Endodermal cell (in vitro differentiated cells): ENCODE data around the gene APBA2. TPM values are rescaled to one million over a fixed set of nuclear protein-coding genes. Genes with fewer than 3 reads are reported as not detected.

Experiments used
- DNase-seq: peaks from one replicate; pipeline ENCODE4 v3.0.0-alpha.2; 2017
- H3K27ac ChIP-seq: 2 replicates; pipeline ENCODE4 v1.5.1; 2013; ENCODE audit warnings: mild to moderate bottlenecking, low read depth, low read length, moderate library complexity
- H3K27me3 ChIP-seq: 2 replicates; pipeline ENCODE4 v1.6.1; 2013; ENCODE audit warnings: mild to moderate bottlenecking, low read length, moderate library complexity; ENCODE audit not compliant: insufficient read depth, control insufficient read depth, poor library complexity, severe bottlenecking
- H3K36me3 ChIP-seq: 2 replicates; pipeline ENCODE4 v1.7.0; 2013; ENCODE audit warnings: mild to moderate bottlenecking, low read length, moderate library complexity; ENCODE audit not compliant: control insufficient read depth, insufficient read depth
- H3K4me1 ChIP-seq: one replicate; pipeline ENCODE4 v1.7.0; 2013; ENCODE audit warnings: low read length; ENCODE audit not compliant: control insufficient read depth, insufficient read depth
- H3K4me3 ChIP-seq: 2 replicates; pipeline ENCODE4 v1.5.1; 2013; ENCODE audit warnings: mild to moderate bottlenecking, low read length, moderate library complexity
- H3K9ac ChIP-seq: 2 replicates; pipeline ENCODE4 v1.6.1; 2013; ENCODE audit warnings: mild to moderate bottlenecking, low read length, moderate library complexity; ENCODE audit not compliant: poor library complexity, severe bottlenecking; ENCODE audit errors: extremely low read depth
- H3K9me3 ChIP-seq: 2 replicates; pipeline ENCODE4 v1.6.1; 2013; ENCODE audit warnings: mild to moderate bottlenecking, low read length, moderate library complexity; ENCODE audit not compliant: control insufficient read depth
- H3K27ac Mint-ChIP-seq: 2 replicates; pipeline ENCODE4 v1.8.0; 2020; ENCODE audit warnings: mixed read lengths
- H3K27me3 Mint-ChIP-seq: 2 replicates; pipeline ENCODE4 v1.8.0; 2021; ENCODE audit warnings: mild to moderate bottlenecking, mixed read lengths; ENCODE audit not compliant: insufficient read depth
- H3K36me3 Mint-ChIP-seq: 2 replicates; pipeline ENCODE4 v1.8.0; 2020; ENCODE audit warnings: low read depth, mixed read lengths
- H3K4me1 Mint-ChIP-seq: 2 replicates; pipeline ENCODE4 v1.8.0; 2020; ENCODE audit warnings: mixed read lengths
- H3K4me3 Mint-ChIP-seq: 2 replicates; pipeline ENCODE4 v1.8.0; 2020; ENCODE audit warnings: mild to moderate bottlenecking, moderate library complexity, mixed read lengths
- H3K9me3 Mint-ChIP-seq: 2 replicates; pipeline ENCODE4 v1.8.0; 2020; ENCODE audit warnings: mild to moderate bottlenecking, mixed read lengths
- CTCF ChIP-seq: fragments of 200-600 bp; sonication (generic); conservative IDR thresholded peaks from 2 replicates; pipeline ENCODE4 v1.5.0; 2021; ENCODE audit warnings: antibody characterized with exemption, mild to moderate bottlenecking
- WGBS, 2 experiments: methylation state at CpG; one replicate each; pipeline versions ENCODE4 v1.1.5 to v1.1.7; 2013; ENCODE audit warnings: missing lambda C conversion rate in 2 of 2, mixed read lengths in 1 of 2; ENCODE audit not compliant: insufficient coverage in 1 of 2, insufficient read length in 1 of 2; 5-methylcytosine and 5-hydroxymethylcytosine counted together
- total RNA-seq, 2 donors: library from RNA; stranded (reverse); fragmentation: NEBNext Ultra II Directional in 1 of 2; extraction: Animal tissue kit (Norgen Biotek cat#: 25700) in 1 of 2; gene quantifications; 2 replicates in 1 of 2; 3 replicates in 1 of 2; pipeline ENCODE4 v1.2.1, GENCODE V29; 2021

The APBA2 gene
- total RNA-seq, 2 donors from 2014 or later, result 27.1 to 27.3 TPM

GRCh38 chr15:28960979-28961378, 75.2 kb downstream of the APBA2 start:
- peak; percentile 36 for DNase-seq
- peak overlapping the region; percentile 8 for H3K27ac Mint-ChIP-seq
- no peaks in the 10 kb centered on the region for H3K36me3 ChIP-seq
- 92 to 93% methylated on average over 5 to 9 of the region's 9 CpGs for WGBS, 2 experiments
- no peak for TF ChIP-seq CTCF
- no peaks in the 10 kb centered on the region for H3K27me3 Mint-ChIP-seq
- H3K4me3 ChIP-seq, result no peak overlapping the region
- H3K4me1 Mint-ChIP-seq, result no peaks in the 10 kb centered on the region
- no peak overlapping the region for H3K4me3 Mint-ChIP-seq
- no peak overlapping the region for H3K27ac ChIP-seq
- H3K4me1 ChIP-seq, result no peaks in the 10 kb centered on the region
- H3K36me3 Mint-ChIP-seq, result peaks cover 2% of the 10 kb centered on the region
- H3K27me3 ChIP-seq, result no peaks in the 10 kb centered on the region
- no peaks in the 10 kb centered on the region for H3K9me3 ChIP-seq
- no peak overlapping the region for H3K9ac ChIP-seq
- no peaks in the 10 kb centered on the region for H3K9me3 Mint-ChIP-seq

GRCh38 chr15:28961391-28961790, 75.6 kb downstream of the APBA2 start:
- H3K9ac ChIP-seq, result no peak overlapping the region

GRCh38 chr15:28962851-28963710, 77.3 kb downstream of the APBA2 start:
- Histone ChIP-seq H3K4me3 (no peak overlapping the region), H3K27me3 (no peaks in the 10 kb centered on the region), H3K36me3 (no peaks in the 10 kb centered on the region), H3K27ac (no peak overlapping the region), H3K4me1 (no peaks in the 10 kb centered on the region), H3K9me3 (no peaks in the 10 kb centered on the region), H3K9ac (no peak overlapping the region)
- no peaks in the 10 kb centered on the region for H3K4me1 Mint-ChIP-seq
- no peaks in the 10 kb centered on the region for H3K9me3 Mint-ChIP-seq
- 92 to 96% methylated on average over 6 to 8 of the region's 8 CpGs for WGBS, 2 experiments
- H3K27me3 Mint-ChIP-seq, result no peaks in the 10 kb centered on the region
- H3K36me3 Mint-ChIP-seq, result no peaks in the 10 kb centered on the region
- DNase-seq, result peak; percentile 13
- H3K27ac Mint-ChIP-seq, result no peak overlapping the region
- TF ChIP-seq CTCF, result no peak
- no peak overlapping the region for H3K4me3 Mint-ChIP-seq

More at GRCh38 chr15:28961391-28961790, 75.6 kb downstream of the APBA2 start:
- Histone ChIP-seq H3K9me3 (no peaks in the 10 kb centered on the region), H3K4me1 (no peaks in the 10 kb centered on the region), H3K4me3 (no peak overlapping the region), H3K27ac (no peak overlapping the region), H3K36me3 (no peaks in the 10 kb centered on the region), H3K27me3 (no peaks in the 10 kb centered on the region)
- Mint-ChIP-seq H3K4me1 (no peaks in the 10 kb centered on the region), H3K36me3 (peaks cover 2% of the 10 kb centered on the region), H3K9me3 (no peaks in the 10 kb centered on the region), H3K27me3 (no peaks in the 10 kb centered on the region), H3K4me3 (no peak overlapping the region), H3K27ac (peak overlapping the region; percentile 8)
- TF ChIP-seq CTCF, result peak; percentile 20
- DNase-seq, result peak; percentile 55
- WGBS, 2 experiments, result 94 to 95% methylated on average over 11 to 12 of the region's 12 CpGs
